ENCODE data around the gene WDR83. TPM values are rescaled to one million over a fixed set of nuclear protein-coding genes. Genes with fewer than 3 reads are reported as not detected.
"Not testable (repeated sequence)": the region's sequence is repeated elsewhere in the genome, so short reads cannot be mapped to it uniquely, and the experiment has no call there.

Gene WDR83
- total RNA-seq, 1 donor from 2014 or later: 7.5 TPM

DNA sequence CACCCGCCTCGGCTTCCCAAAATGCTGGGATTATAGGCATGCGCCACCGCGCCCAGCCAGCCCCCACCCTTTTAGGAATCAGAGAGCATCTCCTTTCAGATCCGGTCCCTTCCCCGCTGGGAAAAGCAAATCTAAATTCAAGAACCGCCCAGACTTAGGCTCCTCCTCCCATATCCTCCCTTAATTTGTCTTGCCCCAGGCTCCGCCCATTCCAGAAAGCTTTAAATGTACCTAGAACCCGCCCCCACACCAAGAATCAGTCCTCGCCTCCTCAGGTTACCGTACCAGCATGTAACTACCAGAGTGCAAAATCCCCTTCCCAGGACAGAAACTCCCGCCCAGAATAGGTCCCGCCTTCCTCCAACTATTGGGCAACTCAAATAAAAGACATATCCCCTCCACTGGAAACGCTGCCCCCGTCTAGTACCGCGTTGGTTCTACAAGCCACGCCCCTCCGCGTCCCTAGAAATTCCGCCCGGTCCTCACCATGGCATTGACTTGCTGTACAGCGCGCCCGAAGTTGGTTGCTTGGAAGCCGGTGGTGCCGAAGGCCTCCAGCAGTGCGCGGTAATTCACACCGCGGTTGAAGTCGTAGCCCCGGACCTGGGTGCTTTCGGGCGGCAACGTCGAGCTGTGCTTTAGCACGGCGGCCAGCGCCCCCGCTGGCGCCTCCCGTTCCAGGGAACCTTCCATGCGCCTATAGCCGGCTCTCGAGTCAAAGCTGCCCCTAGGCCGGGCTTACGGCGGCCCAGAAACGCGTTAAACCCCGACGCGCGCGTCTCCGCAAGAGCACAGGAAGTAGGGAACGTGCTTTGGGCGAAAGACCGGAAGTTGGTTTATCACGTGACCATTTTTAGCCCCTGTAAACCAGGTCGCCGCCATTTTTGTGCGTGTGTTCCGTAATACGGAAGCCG is 14.7 kb downstream of the WDR83 start, which contains the start of gene DHPS:
Gene DHPS, minus strand, starts transcription at position 807 of the 914 bp plus-strand sequence. Its CDS starts 114 bp downstream, at position 693.
- DNase-seq (ENCODE audit: low read depth, low spot score): peak; percentile 93

DNA sequence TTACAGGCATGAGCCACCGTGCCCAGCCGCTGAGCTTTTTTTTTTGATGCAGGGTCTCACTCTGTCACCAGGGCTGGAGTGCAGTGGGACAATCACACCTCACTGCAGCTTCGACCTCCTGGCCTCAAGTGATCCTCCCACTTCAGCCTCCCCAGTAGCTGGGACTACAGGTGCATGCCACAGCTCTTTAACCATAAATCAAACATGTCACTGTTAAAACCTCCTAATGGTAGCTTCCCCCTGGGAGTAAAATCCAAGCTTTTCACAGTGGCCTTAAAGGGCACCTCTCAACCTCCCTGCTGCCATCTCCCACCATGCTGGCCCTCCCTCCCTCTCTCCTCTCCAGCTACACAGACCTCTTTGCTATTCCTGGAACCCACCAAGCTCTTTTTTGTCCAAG is 19.2 kb downstream of the WDR83 start:
- DNase-seq (ENCODE audit: low read depth, low spot score): no peak

DNA sequence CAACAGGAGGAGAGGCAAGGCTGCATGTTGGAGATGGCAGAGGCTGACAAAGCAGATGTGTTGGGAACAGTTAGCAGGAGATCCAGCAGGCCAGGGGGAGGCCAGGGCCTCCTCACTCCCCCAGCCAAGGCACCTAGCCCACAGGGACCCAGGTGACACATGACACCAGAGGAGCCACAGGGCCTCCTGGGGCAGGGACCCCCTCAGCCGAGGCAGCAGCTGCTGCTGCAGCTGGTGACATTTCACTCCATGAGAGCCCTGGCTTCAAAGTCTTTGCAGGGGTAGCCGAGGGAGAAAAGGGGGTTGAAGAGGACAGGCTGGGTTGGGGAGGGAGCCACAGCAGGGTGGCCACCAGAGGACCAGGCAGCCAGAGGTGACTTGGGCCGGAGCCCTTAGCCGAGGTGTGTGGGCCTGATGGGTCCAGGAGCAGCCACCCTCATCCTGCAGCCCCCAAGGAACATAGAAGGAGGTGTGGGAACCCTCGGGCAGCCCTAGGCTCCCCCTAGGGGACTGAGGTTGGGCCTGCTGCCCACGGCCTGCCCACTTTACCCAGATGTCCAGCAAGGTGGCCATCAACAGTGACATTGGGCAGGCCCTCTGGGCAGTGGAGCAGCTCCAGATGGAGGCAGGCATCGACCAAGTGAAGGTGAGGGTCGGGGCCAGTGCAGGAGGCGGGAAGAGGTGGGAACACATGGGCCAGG is 21.0 kb downstream of the WDR83 start, which contains the start of gene GNG14:
Gene GNG14, plus strand, starts transcription at position 503 of the 701 bp plus-strand sequence. Its CDS starts 51 bp downstream, at position 554.
- DNase-seq (ENCODE audit: low read depth, low spot score): no peak

DNA sequence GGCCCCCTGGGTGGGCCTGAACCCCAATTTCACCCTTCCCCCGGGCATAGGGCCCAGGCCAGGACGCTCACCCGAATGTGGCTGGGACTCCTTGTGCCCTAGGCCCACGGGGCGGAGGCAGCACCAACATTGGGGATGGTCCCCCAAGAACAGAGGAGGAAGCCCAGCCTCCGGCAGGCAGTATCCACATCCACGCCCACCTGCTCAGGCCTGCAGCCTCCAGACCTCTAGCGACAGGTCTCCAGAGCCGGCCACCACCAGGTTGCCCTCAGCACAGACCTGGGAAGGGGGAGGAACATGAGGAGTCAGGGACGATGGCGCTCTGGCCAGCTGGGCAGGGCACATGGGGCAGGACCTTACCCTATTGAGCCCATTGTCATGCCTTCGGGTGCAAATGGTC is 22.4 kb downstream of the WDR83 start:
- no peak for DNase-seq (ENCODE audit: low read depth, low spot score)

DNA sequence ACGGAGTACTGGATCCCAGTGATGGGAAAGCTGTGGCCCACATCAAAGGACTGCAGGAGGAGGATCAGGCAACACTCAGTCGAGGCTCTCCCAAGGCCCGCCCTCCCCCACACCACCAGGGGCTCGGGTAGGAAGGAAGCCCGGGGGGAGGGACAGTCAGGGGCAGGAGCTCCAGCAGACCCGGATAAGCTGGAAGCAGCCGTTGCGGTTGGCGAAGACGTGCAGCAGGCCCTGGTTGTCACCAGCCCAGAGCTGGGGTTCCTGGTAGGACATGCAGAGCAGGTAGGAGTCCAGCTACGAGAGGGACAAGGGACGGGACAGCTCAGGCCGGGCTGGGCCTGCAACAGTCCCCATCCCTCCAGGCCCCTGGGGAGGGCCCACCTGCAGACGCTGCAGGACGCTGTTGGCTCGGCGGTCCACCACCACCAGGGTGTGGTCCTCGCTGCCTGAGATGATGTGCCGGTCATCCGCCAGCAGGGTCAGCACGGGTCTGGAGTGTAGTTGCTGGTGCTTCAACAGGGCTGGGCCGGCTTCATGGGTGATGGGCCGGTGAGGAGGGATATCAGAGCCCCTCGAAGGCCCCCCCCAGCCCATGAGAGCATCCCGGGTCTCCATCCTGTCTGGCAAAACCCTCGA is 23.1 kb downstream of the WDR83 start:
- DNase-seq (ENCODE audit: low read depth, low spot score): no peak

DNA sequence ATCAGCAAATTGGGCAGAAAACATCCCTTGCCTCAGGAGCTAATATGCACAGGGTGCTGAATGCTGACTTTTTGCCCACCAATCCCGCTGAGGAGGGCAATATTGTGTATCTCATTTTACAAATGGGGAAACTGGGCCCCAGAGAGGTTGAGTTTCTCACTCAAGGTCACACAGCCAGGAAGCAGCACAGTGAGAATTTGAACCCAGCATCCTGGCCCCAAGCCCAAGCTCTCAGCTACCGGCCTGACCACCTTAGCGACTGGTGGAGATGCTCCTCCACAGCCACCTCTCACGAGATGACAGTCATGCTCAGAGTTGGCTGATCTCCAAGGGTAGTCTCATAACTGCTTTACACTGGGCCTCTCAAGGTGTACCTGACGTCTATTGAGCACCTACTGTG is 26.4 kb downstream of the WDR83 start:
- no peak for DNase-seq (ENCODE audit: low read depth, low spot score)

DNA sequence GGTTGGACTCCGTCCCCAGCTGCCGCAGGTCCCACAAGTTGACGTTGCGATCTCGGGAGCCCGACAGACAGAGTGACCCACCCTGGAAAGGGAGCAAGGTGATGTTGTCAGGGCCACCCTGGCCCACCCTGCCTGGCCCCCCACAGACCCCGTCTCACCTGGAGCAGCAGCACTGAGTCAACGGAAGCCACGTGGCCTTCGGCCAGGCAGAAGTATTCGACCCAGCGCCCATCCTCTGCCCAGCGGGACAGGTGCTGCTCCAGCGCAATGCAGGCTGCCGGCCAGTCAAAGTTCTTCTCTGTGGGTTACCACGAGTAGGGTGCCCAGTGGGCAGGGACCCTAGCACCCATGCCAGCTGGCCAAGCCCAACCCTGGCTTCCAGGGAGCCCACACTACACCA is 28.0 kb downstream of the WDR83 start:
- DNase-seq (ENCODE audit: low read depth, low spot score): no peak

DNA sequence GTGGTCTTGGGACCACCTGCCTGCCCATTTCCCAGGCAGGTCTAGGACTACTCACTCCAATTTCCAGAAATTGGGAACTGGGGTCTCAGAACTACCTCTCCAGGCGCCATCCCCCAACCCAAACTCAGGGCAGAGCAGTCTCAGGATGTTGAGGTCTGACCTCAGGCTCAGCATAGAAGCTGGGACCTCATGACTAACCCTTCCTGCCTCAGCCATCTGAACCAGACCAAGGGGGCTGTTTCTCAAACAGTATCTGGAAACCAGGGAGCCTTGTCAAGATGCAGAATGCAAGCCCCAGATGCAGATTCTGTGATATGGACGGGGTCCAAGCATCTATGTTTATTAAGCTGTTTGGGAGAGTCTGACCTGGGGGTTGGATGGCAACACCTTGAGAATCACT is 28.5 kb downstream of the WDR83 start:
- DNase-seq (ENCODE audit: low read depth, low spot score): no peak

DNA sequence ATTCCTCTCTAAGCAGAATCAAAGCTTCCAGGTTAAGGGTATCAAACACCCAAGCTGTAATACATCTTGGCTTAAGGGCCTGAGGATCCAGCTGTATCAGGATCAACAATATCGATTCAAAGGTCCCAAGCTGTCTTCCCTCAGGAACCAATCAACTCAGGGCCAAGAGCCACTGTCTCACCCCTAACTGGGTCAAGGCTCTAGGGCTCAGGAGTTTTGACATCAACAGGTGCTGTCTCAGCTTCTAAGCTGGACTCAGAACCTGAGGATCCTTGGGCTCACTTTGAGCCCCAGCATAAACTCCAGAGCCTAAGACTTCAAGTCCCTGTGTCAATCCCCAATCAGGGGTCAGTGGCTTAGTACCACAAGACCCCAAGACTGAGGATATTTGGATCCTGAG is 28.9 kb downstream of the WDR83 start:
- no peak for DNase-seq (ENCODE audit: low read depth, low spot score)

DNA sequence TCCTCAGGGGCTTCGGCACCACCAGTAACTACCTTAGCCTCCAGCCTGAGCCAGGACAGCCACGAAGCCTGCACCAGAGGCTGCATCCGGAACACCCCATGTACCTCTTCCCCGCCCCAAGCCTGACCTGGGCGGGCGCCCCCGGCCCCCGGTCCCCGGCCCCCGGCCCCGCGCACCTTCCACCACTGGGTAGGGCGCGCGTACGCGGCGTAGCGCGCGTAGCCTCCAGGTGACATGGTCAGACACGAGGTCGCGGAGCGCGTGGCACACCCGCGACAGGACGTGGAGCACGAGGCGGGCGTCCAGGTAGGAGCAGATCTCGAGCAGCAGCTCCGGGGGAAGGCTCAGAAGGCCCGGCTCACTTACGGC is 29.4 kb downstream of the WDR83 start:
- DNase-seq (ENCODE audit: low read depth, low spot score): no peak

DNA sequence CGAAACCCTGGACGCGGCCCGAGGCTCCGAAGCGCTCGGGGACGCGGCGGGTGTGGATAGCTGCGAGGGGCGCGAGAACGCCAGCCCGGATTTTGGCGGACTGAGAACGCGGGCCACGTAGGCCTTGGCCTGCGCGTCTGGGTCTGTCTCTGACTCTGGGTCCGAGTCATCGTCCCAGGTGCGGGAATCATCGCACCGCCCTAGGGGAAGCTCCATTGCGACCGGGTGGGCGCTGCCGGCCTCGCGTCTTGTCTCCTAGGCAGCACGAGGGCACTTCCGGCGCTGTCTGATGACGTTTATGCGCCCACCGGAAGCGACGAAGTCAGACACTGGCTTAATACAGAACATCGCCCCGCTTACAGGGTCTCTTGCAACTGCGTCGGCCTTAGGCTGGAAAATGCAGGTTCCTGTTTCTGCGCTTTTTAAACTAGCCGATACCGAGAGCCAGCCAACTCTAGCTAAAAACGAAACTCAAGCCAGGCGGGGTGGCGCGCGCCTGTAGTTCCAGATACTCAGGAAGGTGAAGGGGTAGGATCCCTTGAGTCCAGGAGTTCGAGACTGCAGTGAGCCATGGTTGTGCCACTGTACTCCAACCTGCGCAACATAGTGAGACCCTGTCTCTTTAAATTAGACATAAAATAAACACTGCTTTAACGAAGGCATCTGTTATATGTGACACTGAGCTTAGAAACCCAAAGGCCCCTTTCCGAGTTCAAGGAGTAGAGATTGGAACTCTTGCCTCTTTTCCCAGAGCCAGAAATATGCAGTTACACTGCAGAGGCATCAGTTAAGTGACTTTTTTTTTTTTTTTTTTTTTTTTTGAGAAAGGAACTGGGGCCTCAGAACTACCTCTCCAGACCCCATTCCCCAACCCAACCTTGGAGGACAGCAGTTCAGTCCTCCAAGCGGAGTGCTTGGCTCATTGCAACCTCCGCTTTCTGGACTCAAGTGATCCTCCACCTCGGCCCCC is 30.0 kb downstream of the WDR83 start, which contains the start of gene FBXW9:
Gene FBXW9, minus strand, starts transcription at position 266 of the 970 bp plus-strand sequence. Its CDS starts 50 bp downstream, at position 216.
- peak; percentile 77 for DNase-seq (ENCODE audit: low read depth, low spot score)

DNA sequence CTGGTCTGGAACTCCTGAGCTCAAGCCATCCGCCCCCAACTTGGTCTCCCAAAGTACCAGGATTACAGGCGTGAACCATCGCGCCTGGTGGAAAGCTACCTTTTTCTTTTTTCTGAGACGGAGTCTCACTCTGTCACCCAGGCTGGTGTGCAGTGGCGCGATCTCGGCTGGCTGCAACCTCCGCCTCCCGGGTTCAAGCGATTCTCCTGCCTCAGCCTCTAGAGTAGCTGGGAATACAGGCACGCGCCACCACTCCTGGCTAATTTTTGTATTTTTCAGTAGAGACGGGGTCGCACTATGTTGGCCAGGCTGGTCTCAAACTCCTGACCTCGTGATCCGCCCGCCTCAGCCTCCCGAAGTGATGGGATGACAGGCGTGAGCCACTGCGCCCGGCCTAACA is 30.8 kb downstream of the WDR83 start:
- DNase-seq (ENCODE audit: low read depth, low spot score): not testable (repeated sequence)

DNA sequence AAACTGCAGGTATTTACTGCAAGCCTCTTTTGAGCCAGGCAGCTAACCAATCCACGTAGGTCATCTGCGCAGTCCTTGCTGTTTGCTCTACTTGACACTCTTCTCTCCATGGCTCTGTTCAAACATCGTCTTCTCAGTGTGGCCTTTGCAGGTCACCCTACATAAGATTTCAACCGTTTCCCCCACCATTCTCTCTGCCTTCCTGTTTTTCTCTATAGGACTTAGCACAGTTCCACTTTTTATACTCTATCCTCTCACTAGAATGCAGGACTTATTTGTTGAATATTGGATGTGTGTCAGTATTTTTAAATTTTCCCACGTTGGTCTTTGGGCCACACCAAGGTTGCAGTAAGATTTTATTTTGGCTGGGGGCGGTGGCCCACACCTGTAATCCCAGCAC is 31.5 kb downstream of the WDR83 start:
- no peak for DNase-seq (ENCODE audit: low read depth, low spot score)

DNA sequence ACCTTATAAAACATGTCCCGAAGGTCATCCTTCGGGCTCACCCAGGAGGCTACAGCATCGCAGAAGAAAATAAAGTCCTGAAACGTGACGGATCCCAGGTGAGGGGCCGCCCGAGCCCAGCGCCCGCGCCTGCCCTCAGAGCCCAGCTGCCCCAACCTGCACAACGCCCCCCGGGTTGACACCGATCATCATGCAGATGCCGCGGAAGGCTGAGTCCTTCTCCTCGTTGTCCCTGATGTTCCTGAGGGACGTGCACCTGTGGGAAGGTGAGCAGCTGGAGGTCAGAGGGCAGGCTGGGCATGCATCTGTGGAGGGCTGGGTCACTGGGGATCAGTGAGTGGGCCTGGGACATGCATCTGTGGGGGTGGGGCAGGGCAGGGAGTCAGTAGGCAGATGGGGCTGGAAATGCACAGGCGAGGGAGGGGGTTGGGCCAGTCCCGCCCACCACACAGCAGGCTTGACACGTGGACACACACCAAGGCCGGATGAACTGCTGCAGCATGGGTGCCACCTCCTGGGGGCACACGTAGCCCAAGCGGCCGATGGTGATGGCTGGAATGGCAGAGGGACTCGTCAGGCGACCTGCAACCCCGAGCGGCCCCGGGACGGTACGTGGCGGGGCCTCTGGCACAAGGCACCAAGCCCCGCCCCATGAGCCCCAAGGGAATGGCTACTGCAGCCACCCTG is 35.1 kb downstream of the WDR83 start:
- DNase-seq (ENCODE audit: low read depth, low spot score): no peak

DNA sequence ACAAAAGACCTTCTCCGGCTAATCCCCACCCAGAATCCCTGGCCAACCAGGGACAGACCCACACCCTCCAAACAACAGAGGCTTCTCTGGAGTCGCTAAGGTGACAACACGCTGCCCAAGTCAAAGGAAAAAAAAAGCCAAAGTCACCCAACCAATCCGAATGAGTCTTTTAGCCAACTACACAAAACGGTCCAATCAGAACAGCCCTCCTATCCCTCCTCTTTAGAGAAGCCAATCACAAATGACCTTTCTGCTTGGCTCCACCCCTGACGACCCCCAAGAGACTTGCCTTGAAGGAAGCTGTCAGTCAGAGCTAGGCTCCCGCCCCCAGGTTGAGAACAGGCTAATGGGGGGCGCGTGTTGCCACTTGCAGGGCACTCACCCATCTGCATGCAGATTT is 36.4 kb downstream of the WDR83 start:
- no peak for DNase-seq (ENCODE audit: low read depth, low spot score)

DNA sequence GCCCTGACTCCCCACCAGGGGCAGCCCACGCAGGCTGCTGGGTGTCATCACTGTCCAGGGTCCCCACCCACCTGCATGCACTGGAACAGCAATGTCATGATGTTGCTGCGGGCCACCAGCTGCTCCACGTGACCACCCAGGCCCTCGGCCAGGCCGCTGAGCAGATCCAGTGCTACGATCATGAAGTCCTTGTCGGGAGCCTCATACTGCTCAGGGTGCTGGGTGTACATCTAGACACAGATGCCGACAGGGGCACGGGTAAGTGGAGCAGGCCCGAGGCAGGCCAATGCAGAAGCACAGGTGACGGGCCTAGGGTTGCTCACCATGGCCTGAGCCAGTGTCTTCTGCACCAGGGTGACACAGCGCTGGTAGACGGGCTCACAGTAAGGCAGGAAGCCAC is 38.6 kb downstream of the WDR83 start:
- no peak for DNase-seq (ENCODE audit: low read depth, low spot score)

DNA sequence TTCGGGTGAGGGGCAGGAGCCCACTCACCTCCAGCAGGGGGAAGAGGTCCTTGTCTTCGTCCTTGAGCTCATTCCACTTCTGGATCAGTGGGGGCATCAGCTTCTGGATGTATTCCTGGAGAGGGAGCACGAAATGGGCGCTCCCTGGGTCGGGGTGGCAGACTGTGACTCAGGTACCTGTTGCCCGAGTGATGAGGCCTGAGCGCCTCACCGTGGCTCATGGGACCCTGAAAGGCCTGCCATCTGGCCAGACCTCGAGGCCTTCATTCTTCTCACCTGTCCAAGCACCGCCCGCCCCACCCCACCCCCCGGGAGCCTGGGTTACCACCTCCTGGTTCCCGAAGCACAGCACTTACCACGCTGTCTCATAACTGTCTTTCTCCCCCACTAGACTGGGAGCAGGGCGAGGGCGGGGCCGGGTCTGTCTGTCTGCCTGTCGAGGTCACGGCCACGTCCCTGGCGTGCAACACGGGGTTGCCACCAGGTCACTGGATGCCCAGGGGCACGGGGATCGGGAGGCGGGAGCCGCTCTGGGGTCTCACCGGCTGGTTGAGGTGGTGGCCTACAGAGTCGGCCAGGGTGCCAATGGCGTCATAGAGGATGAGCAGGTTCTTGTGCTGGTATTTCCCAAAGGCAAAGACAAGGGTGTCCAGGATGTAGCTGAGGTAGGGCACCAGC is 39.2 kb downstream of the WDR83 start:
- DNase-seq (ENCODE audit: low read depth, low spot score): no peak

DNA sequence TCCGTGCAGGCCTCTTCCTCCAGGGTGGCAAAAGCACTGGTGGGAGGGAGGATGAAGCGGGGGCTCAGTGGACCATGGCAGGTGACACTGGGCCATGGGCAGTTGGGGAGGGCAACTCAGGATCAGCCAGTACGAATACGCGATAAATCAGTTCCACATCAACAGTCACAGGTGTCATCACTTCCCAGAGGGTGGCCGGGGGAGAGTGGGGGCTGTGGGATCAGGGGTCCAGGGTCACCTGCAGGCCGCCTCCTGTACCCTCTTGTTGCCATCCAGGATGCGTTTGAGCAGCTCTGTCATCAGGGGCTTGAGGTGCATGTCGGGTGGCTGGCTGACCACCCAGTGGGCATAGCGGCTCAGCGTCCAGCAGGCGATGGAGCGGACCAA is 39.7 kb downstream of the WDR83 start:
- DNase-seq (ENCODE audit: low read depth, low spot score): no peak

DNA sequence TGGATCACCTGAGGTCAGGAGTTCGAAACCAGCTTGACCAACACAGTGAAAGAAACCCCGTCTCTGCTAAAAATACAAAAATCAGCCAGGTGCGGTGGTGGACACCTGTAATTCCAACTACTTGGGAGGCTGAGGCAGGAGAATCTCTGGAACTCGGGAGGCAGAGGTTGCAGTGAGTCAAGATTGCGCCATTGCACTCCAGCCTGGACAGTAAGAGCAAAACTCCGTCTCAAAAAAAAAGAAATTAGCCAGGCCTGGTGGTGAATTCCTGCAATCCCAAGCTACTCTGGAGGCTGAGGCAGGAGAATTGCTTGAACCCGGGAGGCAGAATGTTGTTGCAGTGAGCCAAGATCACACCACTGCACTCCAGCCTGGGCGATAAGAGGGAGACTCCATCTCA is 42.0 kb downstream of the WDR83 start:
- DNase-seq (ENCODE audit: low read depth, low spot score): no peak

DNA sequence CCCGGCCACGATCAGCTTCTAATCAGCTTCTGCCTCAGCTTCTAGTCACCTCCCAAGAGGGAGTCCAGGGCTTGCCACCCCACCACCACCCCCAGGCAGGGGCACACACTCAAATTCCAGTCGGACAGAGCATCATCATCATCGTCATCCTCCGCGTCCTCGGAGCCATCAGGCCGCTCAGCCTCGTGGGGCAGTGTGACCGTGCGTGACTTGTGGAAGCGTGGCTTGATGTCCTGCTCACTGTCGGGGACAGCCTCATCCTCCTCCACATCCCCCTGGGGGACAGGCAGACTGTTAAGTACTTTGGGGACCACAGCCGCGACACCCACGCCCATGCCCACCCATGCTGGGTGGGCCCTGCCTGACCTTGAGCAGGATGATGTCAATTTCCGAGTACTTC is 44.6 kb downstream of the WDR83 start:
- no peak for DNase-seq (ENCODE audit: low read depth, low spot score)

All from pulmonary artery endothelial cell (primary cell).